GM18508 (cell line): ENCODE measurements around the gene OR5A2.
"Not testable (repeated sequence)": the region's sequence is repeated elsewhere in the genome, so short reads cannot be mapped to it uniquely, and the experiment has no call there.

Source experiments
- ATAC-seq: cut with Tn5 transposase; IDR thresholded peaks from one replicate; pipeline ENCODE4 v1.9.1; 2021; ENCODE audit warnings: moderate number of reproducible peaks; ENCODE audit not compliant: insufficient read depth, unreplicated experiment

OR5A2 gene

GRCh38 chr11:59400461-59401261, 25.6 kb downstream of the OR5A2 start:
- no peak for ATAC-seq

GRCh38 chr11:59394186-59394585, 32.0 kb downstream of the OR5A2 start:
- no peak for ATAC-seq

GRCh38 chr11:59380263-59381059, 45.8 kb downstream of the OR5A2 start:
- peak; percentile 96 for ATAC-seq

- ATAC-seq = not testable (repeated sequence)
These were observed 53.9 kb downstream of the OR5A2 start for GRCh38 chr11:59372324-59372723.

- ATAC-seq = no peak
These were observed 57.8 kb downstream of the OR5A2 start for GRCh38 chr11:59368238-59369022.
